Measurements from ENCODE around the gene ANKS1B.
"Not testable (repeated sequence)": the region's sequence is repeated elsewhere in the genome, so short reads cannot be mapped to it uniquely, and the experiment has no call there.

ANKS1B gene

GRCh38 chr12:99005601-99006000 lies 979.1 kb downstream of the ANKS1B start:
- DNase-seq (ENCODE audit: low read depth), result no peak

- no peak for DNase-seq (ENCODE audit: low read depth)
These were observed 979.8 kb downstream of the ANKS1B start for GRCh38 chr12:99004799-99005466.

- no peak for DNase-seq (ENCODE audit: low read depth)
These were observed 982.0 kb downstream of the ANKS1B start for GRCh38 chr12:99002731-99003130.

- DNase-seq (ENCODE audit: low read depth), result no peak
These were observed 982.6 kb downstream of the ANKS1B start for GRCh38 chr12:99002156-99002555.

- DNase-seq (ENCODE audit: low read depth), result no peak
These were observed 985.2 kb downstream of the ANKS1B start for GRCh38 chr12:98999559-98999958.

- no peak for DNase-seq (ENCODE audit: low read depth)
These were observed 985.9 kb downstream of the ANKS1B start for GRCh38 chr12:98998697-98999299.

- DNase-seq (ENCODE audit: low read depth), result no peak
These were observed 986.8 kb downstream of the ANKS1B start for GRCh38 chr12:98997899-98998298.

- DNase-seq (ENCODE audit: low read depth), result no peak
These were observed 994.1 kb downstream of the ANKS1B start for GRCh38 chr12:98990648-98991047.

GRCh38 chr12:98985156-98985555 lies 999.6 kb downstream of the ANKS1B start:
- no peak for DNase-seq (ENCODE audit: low read depth)

GRCh38 chr12:98983647-98984046 lies 1001.1 kb downstream of the ANKS1B start:
- DNase-seq (ENCODE audit: low read depth), result no peak

GRCh38 chr12:98980508-98980907 lies 1004.2 kb downstream of the ANKS1B start:
- DNase-seq (ENCODE audit: low read depth), result no peak

- no peak for DNase-seq (ENCODE audit: low read depth)
These were observed 1007.5 kb downstream of the ANKS1B start for GRCh38 chr12:98977186-98977585.

GRCh38 chr12:98974767-98975381 lies 1009.9 kb downstream of the ANKS1B start:
- no peak for DNase-seq (ENCODE audit: low read depth)

- no peak for DNase-seq (ENCODE audit: low read depth)
These were observed 1011.3 kb downstream of the ANKS1B start for GRCh38 chr12:98973395-98973794.

- DNase-seq (ENCODE audit: low read depth), result no peak
These were observed 1013.8 kb downstream of the ANKS1B start for GRCh38 chr12:98970950-98971349.

GRCh38 chr12:98970210-98970609 lies 1014.5 kb downstream of the ANKS1B start:
- DNase-seq (ENCODE audit: low read depth), result no peak

GRCh38 chr12:98968896-98969295 lies 1015.8 kb downstream of the ANKS1B start:
- no peak for DNase-seq (ENCODE audit: low read depth)

- not testable (repeated sequence) for DNase-seq (ENCODE audit: low read depth)
These were observed 1027.6 kb downstream of the ANKS1B start for GRCh38 chr12:98957135-98957534.

GRCh38 chr12:98955284-98955683 lies 1029.5 kb downstream of the ANKS1B start:
- DNase-seq (ENCODE audit: low read depth), result no peak

- DNase-seq (ENCODE audit: low read depth), result no peak
These were observed 1030.2 kb downstream of the ANKS1B start for GRCh38 chr12:98954506-98954905.

- no peak for DNase-seq (ENCODE audit: low read depth)
These were observed 1033.3 kb downstream of the ANKS1B start for GRCh38 chr12:98951406-98951805.

- no peak for DNase-seq (ENCODE audit: low read depth)
These were observed 1036.3 kb downstream of the ANKS1B start for GRCh38 chr12:98948343-98948949.

GRCh38 chr12:98945864-98946263 lies 1038.9 kb downstream of the ANKS1B start:
- DNase-seq (ENCODE audit: low read depth), result no peak
